ENCODE measurements around the gene STON1. TPM values are rescaled to one million over a fixed set of nuclear protein-coding genes. Genes with fewer than 3 reads are reported as not detected.

STON1 gene
- polyA plus RNA-seq, 1 donor from 2014 or later, result 2.8 TPM

DNA sequence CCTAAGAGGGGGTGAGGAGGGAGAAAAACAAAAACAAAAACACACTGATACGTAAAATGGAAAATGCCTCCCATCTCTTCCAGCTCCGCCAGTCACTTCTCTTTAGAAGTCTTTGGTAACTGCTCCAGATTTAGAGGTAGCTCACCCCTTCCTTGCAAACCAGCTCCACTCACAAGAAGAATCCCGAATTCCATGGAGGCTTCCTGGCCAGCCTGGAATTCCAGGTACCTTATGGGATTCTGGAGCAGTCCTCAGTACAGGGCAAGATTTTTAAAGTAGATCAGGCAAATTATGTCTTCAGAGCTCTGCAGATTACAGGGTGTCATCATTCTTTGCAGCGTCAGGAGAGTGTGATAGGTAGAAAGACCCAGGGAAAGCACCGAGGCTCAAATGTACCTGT, 4.8 kb downstream of the STON1 start:
- no peak for TF ChIP-seq POLR2AphosphoS5 (IDR thresholded peaks at IDR 0.05)
- no peak for TF ChIP-seq EP300 (conservative IDR thresholded peaks at IDR 0.05; ENCODE audit: poor library complexity, severe bottlenecking)
- no peak for TF ChIP-seq SMC3 (conservative IDR thresholded peaks at IDR 0.05; ENCODE audit: poor library complexity)
- TF ChIP-seq TAF1 (IDR thresholded peaks at IDR 0.05; ENCODE audit: low read depth), result no peak
- TF ChIP-seq, protein P1, sequence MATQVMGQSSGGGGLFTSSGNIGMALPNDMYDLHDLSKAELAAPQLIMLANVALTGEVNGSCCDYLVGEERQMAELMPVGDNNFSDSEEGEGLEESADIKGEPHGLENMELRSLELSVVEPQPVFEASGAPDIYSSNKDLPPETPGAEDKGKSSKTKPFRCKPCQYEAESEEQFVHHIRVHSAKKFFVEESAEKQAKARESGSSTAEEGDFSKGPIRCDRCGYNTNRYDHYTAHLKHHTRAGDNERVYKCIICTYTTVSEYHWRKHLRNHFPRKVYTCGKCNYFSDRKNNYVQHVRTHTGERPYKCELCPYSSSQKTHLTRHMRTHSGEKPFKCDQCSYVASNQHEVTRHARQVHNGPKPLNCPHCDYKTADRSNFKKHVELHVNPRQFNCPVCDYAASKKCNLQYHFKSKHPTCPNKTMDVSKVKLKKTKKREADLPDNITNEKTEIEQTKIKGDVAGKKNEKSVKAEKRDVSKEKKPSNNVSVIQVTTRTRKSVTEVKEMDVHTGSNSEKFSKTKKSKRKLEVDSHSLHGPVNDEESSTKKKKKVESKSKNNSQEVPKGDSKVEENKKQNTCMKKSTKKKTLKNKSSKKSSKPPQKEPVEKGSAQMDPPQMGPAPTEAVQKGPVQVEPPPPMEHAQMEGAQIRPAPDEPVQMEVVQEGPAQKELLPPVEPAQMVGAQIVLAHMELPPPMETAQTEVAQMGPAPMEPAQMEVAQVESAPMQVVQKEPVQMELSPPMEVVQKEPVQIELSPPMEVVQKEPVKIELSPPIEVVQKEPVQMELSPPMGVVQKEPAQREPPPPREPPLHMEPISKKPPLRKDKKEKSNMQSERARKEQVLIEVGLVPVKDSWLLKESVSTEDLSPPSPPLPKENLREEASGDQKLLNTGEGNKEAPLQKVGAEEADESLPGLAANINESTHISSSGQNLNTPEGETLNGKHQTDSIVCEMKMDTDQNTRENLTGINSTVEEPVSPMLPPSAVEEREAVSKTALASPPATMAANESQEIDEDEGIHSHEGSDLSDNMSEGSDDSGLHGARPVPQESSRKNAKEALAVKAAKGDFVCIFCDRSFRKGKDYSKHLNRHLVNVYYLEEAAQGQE (IDR thresholded peaks at IDR 0.05; ENCODE audit: borderline replicate concordance), result no peak
- TF ChIP-seq RAD21 (conservative IDR thresholded peaks at IDR 0.05), result no peak
- TF ChIP-seq EZH2 (IDR thresholded peaks at IDR 0.05; ENCODE audit: borderline replicate concordance, insufficient read depth, low read length, poor library complexity, severe bottlenecking), result no peak
- TF ChIP-seq, protein P2, sequence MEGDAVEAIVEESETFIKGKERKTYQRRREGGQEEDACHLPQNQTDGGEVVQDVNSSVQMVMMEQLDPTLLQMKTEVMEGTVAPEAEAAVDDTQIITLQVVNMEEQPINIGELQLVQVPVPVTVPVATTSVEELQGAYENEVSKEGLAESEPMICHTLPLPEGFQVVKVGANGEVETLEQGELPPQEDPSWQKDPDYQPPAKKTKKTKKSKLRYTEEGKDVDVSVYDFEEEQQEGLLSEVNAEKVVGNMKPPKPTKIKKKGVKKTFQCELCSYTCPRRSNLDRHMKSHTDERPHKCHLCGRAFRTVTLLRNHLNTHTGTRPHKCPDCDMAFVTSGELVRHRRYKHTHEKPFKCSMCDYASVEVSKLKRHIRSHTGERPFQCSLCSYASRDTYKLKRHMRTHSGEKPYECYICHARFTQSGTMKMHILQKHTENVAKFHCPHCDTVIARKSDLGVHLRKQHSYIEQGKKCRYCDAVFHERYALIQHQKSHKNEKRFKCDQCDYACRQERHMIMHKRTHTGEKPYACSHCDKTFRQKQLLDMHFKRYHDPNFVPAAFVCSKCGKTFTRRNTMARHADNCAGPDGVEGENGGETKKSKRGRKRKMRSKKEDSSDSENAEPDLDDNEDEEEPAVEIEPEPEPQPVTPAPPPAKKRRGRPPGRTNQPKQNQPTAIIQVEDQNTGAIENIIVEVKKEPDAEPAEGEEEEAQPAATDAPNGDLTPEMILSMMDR (IDR thresholded peaks at IDR 0.05; ENCODE audit: poor library complexity, severe bottlenecking), result no peak
- no peak for TF ChIP-seq MXI1 (conservative IDR thresholded peaks at IDR 0.05; ENCODE audit: poor library complexity, severe bottlenecking)
- no peaks in the 10 kb centered on the region for H3K9me2 ChIP-seq (ENCODE audit: insufficient read depth, low read length)
- no peak overlapping the region for H3K4me3 ChIP-seq (ENCODE audit: low read length)
- peaks cover 6% of the 10 kb centered on the region for H3K79me2 ChIP-seq (replicated peaks; ENCODE audit: insufficient read depth, low read length)
- no peak overlapping the region for H2AFZ ChIP-seq (ENCODE audit: low read depth, low read length)
- no peak overlapping the region for H3K4me2 ChIP-seq (ENCODE audit: low read length)
- no peaks in the 10 kb centered on the region for H3K36me3 ChIP-seq (ENCODE audit: insufficient read depth, low read length)
- H3K9me3 ChIP-seq (ENCODE audit: low read length), result no peaks in the 10 kb centered on the region
- H3K27ac ChIP-seq (ENCODE audit: low read length), result no peak overlapping the region
- H3F3A ChIP-seq (ENCODE audit: insufficient read depth, low read length, poor library complexity, severe bottlenecking), result peaks cover 3% of the 10 kb centered on the region
- no peak overlapping the region for H3K9ac ChIP-seq (ENCODE audit: low read length)
- H3K27me3 ChIP-seq (ENCODE audit: insufficient read depth, low read depth, low read length), result no peaks in the 10 kb centered on the region
- no peaks in the 10 kb centered on the region for H4K20me1 ChIP-seq (ENCODE audit: insufficient read depth)

DNA sequence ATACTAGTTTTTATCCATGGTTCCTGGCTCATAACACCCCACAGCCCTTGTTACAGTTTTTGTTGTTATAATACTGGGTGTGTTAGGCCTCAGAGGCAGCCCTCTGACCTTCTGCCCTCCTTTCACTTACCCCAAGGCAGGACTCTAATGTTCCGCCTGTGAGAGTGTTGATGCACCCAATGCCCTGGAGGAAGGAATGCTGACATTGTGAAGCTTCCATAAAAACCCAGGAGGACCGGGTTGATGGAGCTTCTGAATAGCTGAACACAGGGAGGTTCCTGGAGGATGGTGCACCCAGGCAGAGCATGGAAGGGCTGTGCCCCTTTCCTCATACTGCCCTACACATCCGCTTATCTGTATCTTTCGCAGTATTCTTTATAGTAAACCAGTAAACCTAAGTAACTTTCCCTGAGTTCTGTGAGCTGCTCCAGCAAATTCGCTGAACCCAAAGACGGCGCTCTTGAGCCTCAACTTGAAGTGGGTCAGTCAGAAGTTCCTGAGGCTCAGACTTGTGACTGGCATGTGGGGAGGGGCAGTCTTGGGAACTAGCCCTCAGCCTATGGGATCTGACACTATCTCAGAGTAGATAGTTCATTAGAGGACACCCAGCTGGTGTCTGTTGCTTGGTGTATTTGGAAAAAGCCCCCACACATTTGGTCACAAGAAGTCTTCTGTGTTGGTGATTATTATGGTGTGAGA, 10.4 kb downstream of the STON1 start:
- no peak overlapping the region for H3K27ac ChIP-seq (ENCODE audit: low read length)
- no peaks in the 10 kb centered on the region for H3K27me3 ChIP-seq (ENCODE audit: insufficient read depth, low read depth, low read length)
- no peaks in the 10 kb centered on the region for H4K20me1 ChIP-seq (ENCODE audit: insufficient read depth)
- no peak overlapping the region for H2AFZ ChIP-seq (ENCODE audit: low read depth, low read length)
- TF ChIP-seq EZH2 (IDR thresholded peaks at IDR 0.05; ENCODE audit: borderline replicate concordance, insufficient read depth, low read length, poor library complexity, severe bottlenecking) (no peak), MXI1 (conservative IDR thresholded peaks at IDR 0.05; ENCODE audit: poor library complexity, severe bottlenecking) (no peak), RAD21 (conservative IDR thresholded peaks at IDR 0.05) (no peak), SMC3 (conservative IDR thresholded peaks at IDR 0.05; ENCODE audit: poor library complexity) (no peak), TAF1 (IDR thresholded peaks at IDR 0.05; ENCODE audit: low read depth) (no peak), EP300 (conservative IDR thresholded peaks at IDR 0.05; ENCODE audit: poor library complexity, severe bottlenecking) (no peak), POLR2AphosphoS5 (IDR thresholded peaks at IDR 0.05) (no peak)
- TF ChIP-seq, protein P1 (IDR thresholded peaks at IDR 0.05; ENCODE audit: borderline replicate concordance), result no peak
- TF ChIP-seq, protein P2 (IDR thresholded peaks at IDR 0.05; ENCODE audit: poor library complexity, severe bottlenecking), result no peak
- H3K79me2 ChIP-seq (replicated peaks; ENCODE audit: insufficient read depth, low read length), result peaks cover 5% of the 10 kb centered on the region
- no peaks in the 10 kb centered on the region for H3K9me3 ChIP-seq (ENCODE audit: low read length)
- no peak overlapping the region for H3K9ac ChIP-seq (ENCODE audit: low read length)
- no peaks in the 10 kb centered on the region for H3K36me3 ChIP-seq (ENCODE audit: insufficient read depth, low read length)
- H3K9me2 ChIP-seq (ENCODE audit: insufficient read depth, low read length), result no peaks in the 10 kb centered on the region
- no peak overlapping the region for H3K4me3 ChIP-seq (ENCODE audit: low read length)
- no peak overlapping the region for H3K4me2 ChIP-seq (ENCODE audit: low read length)
- H3F3A ChIP-seq (ENCODE audit: insufficient read depth, low read length, poor library complexity, severe bottlenecking), result no peaks in the 10 kb centered on the region

All from neural cell (in vitro differentiated cells).